GM21786 (cell line): ENCODE results near the gene CLCNKB.
"Not testable (repeated sequence)": the region's sequence is repeated elsewhere in the genome, so short reads cannot be mapped to it uniquely, and the experiment has no call there.

Experiments
- ATAC-seq: cut with Tn5 transposase; IDR thresholded peaks from one replicate; pipeline ENCODE4 v1.9.1; 2021; ENCODE audit not compliant: unreplicated experiment

The CLCNKB gene

DNA sequence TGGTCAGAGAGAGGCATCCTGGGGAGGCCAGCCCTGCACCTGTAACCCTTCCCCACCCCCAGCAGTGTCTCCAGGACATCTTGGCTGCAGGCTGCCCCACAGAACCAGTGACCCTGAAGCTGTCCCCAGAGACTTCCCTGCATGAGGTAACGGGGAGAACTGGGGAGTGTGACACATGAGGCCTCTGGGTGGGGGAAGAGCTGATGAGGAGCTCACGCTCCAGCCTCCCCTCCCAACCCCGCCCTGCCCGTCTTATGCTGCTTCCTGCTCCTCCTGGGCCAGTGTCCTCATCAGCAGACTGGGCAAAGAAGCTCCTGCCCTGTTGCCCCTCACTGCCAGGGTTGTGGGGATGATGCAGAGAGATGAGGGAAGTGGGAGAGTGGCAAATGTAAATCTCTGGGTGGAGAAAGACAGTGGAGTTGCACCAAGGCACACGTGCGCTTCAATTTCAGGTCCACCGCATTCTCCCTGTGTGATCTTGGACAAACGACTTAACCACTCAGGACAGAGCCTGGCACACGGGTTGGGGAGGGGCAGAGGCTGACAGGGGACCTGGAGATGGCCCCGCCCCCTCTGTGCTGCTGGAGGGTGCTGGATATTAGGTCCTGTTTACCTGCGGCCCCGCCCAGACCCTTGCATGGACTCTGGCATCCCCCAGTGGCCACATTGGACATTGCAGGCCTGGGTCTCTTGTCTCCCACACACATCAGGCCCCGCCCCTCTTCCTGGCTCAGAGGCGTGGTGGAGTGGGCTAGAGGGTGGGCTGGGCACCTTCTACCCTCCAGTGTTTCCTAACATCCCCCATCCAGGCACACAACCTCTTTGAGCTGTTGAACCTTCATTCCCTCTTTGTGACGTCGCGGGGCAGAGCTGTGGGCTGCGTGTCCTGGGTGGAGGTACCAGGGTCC, 12.3 kb downstream of the CLCNKB start:
- ATAC-seq = no peak

DNA sequence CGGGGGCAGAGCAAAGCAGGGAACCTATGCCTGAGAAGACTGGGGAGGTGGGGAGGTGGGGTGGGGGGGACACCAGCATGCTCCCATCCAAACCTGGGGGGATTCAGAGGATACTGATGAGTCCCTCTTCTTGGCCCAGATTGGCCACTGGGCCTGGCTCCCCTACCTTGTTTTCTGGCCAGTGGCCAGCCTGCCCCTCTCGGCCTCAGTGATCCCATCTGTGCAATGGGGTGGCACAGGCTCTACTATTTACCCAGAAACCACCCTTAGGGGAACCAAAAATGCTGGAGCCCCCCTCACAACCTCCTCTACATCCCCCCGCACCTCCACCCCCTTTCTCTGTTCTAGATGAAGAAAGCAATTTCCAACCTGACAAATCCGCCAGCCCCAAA, 12.9 kb downstream of the CLCNKB start:
- not testable (repeated sequence) for ATAC-seq

DNA sequence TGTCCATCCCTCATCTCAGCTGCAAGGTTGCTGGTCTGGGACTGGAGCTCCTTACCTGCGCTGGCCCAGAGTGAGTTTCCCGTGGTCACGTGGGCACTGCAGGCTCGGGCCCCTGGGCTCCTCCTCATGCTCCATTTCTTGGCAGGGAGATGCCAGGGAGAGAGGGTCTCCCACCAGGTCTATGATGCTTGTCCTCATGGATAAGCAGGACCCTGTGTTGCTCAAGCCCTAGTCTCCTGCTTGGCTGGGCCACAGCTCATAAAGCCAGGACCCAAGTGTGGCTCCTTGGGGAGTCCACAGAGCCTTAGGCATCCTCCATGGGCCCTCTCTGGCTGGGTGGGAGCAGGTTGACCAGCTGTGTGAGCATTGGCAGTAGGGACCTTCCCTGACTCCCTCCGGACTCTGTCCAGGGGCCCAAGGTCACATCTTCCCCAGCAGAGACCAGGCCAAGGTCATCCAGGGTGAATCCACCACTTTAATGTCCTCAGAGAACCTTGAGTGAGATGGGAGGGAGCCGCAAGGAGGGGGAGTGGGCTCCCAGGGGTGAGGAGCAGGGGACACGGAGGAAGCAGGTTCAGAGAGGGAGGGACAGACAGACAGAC, 13.8 kb downstream of the CLCNKB start:
- not testable (repeated sequence) for ATAC-seq

DNA sequence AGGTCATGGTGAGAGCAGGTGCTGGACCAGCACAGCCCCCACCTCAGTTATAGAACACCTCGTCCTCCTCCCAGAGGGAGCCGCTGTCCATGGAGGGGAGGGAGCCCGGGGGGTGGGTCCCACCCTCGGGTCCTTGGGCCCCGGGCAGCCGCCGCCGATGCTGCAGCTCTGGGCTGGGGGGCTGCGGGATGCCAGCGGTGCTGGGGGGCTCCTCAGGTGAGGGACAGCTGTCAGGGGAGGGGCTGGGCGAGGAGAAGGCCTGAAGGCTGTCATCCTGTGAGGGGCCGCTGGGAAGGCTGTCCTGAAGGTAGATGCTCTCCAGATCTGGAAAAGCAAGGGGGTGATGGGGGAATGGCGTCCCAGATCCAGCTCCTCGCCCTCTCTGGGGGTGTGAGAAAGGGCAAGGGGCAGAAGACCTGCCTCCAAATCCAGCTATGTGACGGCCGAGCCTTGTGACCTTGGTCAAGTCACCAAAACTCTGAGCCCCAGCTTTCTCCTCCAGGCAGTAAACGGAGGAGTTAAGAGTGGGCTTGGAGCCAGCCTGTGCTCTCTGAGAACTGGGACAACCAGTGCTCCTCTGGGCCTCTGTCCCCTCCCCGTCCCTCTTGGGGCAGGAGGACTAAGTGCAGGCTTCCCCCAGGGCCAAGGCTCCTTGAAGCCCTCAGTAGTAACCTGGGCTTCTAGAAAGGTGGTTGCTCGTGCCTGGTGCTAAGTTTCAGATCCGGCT, 15.0 kb downstream of the CLCNKB start:
- ATAC-seq = not testable (repeated sequence)

DNA sequence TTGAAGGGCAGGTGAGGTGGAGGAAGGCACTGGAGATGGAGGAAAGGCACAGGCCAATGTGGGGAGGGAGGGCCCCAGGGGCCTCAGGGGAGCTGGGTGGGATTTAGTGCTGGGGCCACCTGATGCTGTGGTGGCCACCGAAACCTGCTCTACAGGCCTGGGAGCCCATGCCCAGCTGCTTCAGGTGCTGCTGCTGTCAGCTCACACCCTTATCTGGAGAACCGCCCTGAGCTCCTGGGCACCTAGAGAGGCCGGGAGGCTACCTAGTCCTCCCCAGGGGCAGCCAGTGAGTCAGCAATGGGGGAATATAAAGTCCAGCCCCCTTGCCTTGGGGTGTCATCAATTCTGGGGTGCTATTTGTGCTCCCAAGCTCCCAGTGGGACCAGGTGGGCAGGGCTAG, 17.7 kb downstream of the CLCNKB start:
- no peak for ATAC-seq

DNA sequence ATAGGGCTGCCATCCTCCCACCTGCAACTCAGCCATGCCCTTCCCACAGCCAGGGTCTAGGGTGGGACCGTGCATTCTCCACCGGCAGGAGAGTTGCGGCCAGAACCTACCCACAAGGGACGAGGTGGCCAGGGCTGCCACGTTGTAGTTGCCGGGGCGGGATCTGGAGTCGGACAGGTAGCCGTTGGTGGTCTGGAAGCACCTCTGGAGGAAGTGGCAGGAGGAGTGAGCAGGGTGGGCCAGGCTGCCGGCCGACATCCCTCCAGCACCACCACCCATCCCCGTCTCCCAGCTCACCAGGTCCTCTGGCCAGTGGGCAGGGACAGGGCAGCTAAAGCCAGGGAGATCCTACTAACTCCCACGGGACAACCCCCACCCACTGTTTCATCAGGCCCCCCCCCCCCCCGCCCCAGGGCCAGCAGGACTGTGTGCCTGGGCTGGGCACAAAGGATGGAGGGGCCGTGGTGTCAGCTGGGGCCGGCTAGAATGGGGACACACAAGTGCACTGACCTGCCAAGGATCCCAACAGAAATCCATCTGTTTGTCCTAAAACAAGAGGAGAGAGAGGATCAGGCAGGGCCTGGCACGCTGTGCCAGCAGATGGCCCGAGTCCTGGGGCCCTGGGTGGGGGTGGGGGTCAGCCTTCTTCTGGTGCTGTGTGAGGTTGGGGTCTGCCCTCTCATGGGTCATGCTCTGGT, 18.6 kb downstream of the CLCNKB start:
- not testable (repeated sequence) for ATAC-seq

DNA sequence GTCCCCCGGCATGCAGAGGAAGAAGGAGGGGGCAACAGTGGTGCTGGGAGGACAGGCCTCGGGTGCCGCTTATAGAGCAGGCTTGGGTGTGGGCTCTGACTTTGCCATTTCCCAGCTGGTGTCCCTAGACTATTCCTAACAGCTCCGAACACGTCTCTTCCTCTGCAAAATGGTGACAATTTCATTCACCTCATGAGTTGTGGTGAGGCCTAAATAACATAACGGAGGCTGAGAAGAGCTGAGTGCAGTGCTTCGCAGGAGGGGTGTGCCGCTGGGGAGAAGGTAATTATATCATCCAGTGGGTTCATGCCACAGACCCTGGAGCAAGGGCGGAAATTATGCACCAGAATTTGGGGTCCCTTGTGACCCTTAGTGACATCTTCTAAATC, 19.1 kb downstream of the CLCNKB start:
- not testable (repeated sequence) for ATAC-seq

DNA sequence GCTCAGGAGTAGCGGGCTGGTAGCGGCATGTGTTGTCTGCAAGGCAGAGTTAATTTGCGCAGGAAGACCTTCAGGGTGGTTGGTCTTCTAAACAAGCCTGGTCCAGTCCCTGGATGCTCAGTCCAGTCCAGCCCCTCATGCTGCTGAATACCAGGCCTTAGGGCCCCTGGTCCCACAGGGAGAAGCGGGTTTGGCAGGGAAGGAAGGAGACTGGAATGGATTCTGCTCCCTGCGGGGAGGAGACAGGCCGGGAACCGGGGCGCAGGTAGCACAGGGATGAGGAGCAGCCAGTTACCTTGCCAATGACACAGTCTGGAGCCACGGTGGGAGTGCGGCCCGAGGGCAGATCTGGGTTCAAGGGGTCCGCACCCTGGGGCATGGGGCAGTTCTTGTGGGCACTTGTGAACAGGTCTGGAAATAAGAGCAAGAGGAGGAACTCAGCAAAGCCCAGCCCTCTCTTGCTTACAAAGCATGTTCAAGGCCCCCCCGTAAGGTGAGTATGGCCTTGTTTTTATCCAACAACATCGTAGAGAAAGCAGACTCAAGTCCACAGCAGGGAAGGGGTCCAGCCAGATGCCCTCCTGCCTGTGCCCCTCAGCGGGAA, 19.7 kb downstream of the CLCNKB start:
- ATAC-seq = no peak

DNA sequence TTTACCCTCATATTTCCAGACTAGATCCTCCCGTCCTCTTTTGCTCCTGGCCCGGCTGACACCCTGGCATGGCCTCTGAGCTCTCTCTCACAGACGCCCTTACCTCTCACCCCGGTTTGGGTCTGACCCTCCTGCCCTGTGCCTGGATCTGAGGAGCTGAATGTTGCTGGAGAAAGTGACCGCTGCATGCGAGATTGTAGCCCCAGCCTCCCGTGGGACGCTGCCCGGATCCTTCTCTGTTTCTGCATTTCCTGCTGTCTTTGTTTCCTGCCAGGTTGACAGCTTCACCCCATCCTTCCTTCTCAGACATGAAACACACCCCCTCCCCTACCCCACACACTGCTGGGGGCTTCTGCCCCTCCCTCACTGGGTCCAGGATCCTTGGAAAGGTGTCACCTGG, 20.3 kb downstream of the CLCNKB start:
- ATAC-seq = no peak

DNA sequence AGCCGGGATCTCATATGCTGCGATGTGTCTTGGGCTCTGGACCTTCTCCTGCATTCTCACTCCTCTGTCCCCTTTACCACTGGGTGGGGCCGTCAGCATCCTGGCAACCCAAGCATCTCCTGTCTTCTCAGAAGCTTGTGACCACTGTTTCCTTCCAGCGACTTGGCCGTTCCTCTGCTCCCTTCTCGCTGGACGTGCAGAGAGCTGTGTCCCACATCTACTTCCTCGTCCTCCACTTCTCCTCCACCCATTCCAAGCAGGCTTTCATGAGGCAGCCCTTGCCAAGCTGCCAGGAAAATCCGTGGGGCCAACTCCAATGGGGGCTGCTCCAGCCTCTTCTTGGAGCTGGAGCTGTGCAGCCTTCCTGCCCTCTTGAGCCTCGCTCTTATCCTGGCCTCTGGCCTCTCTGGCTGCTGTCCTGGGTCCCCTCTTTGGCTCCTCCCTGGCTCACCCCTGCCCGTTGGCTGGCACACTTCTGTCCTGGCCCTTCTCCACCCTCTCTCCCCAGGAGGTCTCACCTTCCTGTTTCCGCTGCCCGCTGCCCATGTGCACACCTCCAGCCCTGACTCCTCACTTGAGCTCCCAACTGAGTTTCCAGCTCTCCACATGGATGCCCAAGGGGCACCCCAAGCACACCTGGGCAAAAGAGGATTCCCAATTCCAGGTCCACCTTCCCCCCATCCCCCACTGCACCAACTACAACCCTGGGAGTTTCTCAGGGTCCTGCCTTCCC, 21.1 kb downstream of the CLCNKB start:
- ATAC-seq = no peak

DNA sequence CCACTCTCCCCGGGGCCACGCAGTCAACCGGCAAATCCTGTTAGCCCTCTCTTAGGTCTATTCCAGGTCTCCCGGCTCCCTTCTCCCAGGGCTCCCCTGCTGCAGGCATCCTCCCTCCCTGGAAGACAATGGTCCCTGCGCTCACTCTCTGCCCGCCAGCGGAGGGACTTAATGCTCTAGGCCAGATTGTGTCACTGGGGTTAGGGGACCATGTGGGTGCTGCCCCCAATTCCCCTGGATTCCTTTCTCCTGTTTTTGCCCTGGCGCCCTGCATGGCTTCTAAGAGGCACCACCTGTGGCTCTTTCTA, 21.6 kb downstream of the CLCNKB start:
- ATAC-seq = no peak

DNA sequence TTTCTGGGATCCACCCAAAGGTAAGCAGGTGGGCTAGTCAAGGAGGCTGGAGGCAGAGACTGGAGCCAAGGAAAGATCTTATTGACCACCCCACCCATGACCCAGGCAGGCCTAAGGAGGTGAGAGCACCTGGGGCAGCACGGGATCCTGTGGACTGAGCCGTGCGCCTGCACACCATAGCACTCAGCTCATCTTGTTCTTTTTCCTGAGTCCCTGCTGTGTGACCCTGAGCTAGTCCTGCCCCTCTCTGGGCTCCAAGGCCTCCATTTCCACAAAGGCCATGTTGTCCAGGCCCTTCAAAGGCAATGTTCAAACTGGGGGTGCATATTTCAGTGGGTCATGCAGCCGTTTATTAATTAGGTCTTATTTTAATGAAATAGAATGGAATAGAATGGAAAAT, 22.7 kb downstream of the CLCNKB start:
- no peak for ATAC-seq

DNA sequence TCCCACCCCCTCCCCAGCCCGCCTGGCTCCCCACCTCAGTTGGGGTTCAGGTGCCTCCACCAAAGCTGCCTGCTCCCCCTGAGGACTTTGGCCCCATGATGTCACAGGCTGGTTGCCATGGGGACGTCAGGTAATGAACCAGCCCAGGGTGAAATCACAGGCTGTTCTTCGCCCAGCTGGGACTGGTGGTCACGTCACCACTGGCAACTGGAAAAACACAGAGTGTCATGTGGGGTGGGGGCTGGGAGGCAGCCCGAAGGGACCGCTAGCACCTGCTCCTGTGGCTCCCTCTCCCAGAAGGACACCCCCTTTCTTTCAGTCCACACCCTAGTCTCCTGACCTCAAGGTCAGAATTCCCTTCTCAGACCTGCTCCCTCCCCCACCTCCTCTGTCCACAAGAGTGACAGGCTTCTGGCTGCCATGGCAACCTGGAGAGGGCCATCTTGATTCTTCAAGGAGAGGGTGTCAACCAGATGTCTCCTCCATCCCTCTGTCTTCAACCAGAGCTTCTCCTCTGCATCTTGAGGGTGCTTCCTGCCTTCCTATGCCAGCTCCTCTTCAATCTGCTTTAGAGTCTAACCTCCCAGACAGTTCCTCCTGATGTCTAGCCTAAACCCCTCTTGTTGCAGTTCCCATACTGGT, 23.7 kb downstream of the CLCNKB start:
- ATAC-seq = no peak

DNA sequence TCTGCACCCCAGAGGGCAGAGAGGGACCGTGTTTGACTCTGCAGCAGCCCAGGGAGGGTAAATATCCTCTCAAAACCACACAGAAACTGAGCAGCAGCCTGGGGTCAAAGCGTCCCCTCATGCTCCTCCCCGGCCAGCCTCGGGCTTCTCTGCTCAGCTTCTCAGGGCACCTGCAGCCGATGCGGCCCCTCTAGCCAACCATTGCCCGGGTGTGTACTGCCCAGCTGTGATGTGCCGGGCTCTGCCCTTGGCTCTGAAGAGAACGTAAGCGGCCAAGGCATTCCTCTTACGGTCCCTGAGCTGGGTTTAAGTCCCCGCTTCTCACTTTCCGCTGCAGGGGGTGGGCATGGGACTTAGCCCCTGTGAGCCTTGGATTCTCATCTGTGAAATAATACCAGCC, 24.4 kb downstream of the CLCNKB start:
- ATAC-seq = no peak

DNA sequence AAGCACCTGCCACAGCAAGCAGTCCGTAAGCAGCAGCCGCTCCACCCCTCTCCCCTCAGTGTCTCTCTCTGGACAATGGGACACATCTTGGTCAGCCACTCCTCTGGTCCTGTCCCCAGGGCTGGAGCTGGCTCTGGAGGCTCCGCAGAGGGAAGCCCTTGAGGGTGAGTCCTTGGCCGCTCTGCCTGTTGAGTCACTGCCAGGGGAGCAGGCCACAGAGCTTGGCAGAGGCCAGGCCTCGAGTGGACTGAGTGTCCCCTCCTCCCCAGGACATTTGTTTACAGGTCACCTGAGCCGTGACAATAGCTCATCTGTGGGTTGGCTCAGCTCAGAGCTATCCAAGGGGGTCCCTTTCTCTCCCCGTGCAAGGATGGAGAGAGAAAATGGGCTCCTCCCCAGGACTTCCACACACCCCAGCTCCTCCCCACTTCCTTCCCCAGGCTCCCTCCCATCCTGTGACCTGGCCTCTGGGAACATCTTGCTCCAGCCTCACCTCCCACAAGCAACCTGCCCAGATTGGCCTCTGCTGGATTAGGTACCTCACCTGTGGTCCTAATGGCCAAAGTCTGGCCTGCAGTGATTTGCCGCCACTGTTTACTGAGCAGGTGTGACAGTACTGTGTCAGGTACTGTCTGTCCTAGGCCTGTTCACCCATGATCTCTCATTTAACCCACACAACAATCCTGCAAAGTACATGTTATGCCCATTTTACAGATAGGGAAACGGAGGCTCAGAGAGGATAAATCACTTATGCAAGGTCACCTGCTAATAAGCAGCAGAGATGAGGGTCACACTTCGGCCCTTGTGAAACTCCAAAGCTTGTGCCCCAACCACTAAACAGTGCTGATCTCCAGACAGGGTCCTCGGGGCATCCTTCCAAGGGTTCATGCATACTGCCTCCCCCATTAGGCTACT, 25.0 kb downstream of the CLCNKB start:
- no peak for ATAC-seq

DNA sequence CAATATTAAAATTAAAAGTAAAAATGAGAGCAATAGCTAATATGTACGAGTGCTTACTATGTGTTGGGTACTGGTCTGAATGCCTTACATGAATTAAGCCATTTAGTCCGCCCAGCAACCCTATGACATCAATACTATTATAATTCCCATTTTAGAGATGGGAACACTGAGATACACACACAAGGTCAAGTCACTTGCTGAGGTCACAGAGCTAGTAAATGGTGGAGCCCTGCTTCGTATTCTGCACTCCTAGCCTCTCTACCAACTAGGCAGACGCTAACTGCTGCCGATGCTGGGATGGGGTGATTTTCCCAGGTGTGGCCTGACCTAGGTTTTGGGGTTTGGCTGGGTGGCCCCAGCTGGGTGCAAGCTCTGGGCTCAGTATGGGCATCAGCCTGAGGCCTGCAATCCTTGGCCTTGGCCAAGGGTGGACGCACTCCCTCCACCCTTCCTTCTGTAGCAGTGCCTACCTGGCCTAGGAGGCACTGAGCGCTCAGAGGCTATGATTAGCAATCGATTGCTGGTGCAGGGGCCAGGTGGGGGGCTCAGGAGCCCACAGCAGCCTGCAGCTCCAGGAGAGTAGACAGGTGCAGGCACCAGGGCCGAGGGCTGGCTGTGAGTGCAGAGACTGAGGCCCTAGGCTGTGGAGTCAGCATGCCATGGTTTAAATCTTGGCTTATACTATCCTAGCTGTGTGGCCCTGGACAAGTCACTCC, 27.2 kb downstream of the CLCNKB start:
- no peak for ATAC-seq

DNA sequence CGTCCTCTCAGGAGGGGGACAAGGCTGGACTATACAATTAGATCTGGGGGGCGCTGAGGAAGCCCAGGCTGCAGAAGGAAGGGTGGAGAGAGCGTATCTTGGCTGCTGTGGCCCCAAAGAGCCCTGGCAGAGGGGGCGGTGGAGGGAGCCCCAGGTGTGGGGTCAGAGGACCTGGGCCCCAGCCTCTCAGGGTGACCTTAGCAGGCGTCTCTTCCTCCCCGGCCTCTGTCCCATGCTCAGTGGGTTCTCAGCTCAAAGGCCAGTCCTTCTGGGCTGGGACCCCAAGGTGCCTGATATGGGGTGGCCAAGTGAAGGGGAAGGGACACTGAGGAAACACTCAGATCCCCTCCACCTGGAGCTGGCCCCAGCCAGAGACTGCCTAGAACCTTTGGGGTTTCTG, 28.0 kb downstream of the CLCNKB start:
- ATAC-seq = no peak

DNA sequence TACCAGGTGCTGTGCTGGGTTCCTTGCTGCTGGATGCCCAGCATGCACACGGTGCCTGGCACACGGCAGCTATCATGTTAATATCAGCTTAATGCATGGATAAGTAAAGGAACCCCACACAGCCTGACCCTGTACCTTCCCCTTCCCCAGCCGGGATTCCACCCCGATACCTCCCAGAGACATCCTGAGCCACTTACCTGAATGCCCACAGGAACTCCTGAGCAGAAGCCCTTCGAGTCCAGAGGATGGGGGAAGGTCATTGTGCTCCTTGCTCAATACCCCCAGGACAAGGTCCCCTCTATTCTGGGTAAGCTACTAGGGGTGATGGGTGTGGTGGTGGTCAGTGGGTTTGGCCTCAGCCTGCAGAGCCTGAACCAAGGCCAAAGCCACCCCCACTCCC, 28.5 kb downstream of the CLCNKB start:
- no peak for ATAC-seq
